Smooth muscle cell (in vitro differentiated cells): Measurements from ENCODE around the gene FOXJ3. TPM values are rescaled to one million over a fixed set of nuclear protein-coding genes. Genes with fewer than 3 reads are reported as not detected.

Experiments used
- DNase-seq: peaks from one replicate; lab custom pipeline; 2025; ENCODE audit not compliant: unreplicated experiment; lab: John Stamatoyannopoulos, UW
- H2AFZ ChIP-seq: fragments of 200-600 bp; sonication (generic); 2 replicates; pipeline ENCODE4 v1.6.0; 2016; ENCODE audit warnings: antibody characterized with exemption, low read depth, mild to moderate bottlenecking
- H3F3A ChIP-seq: fragments of 200-600 bp; sonication (generic); 2 replicates; pipeline ENCODE4 v1.6.0; 2017; ENCODE audit warnings: antibody characterized with exemption, low read depth
- H3K27ac ChIP-seq: fragments of 200-600 bp; sonication (generic); 2 replicates; pipeline ENCODE4 v1.5.1; 2016; ENCODE audit warnings: low read depth, mild to moderate bottlenecking
- H3K27me3 ChIP-seq: fragments of 200-600 bp; sonication (generic); 2 replicates; pipeline ENCODE4 v1.6.1; 2016; ENCODE audit warnings: low read depth, mild to moderate bottlenecking
- H3K36me3 ChIP-seq: fragments of 200-600 bp; sonication (generic); 2 replicates; pipeline ENCODE4 v1.5.1; 2016; ENCODE audit warnings: low read depth
- H3K4me1 ChIP-seq: fragments of 200-600 bp; sonication (generic); 2 replicates; pipeline ENCODE4 v1.5.1; 2016; ENCODE audit warnings: low read depth
- H3K4me2 ChIP-seq: fragments of 200-600 bp; sonication (generic); 2 replicates; pipeline ENCODE4 v1.6.0; 2016; ENCODE audit warnings: mild to moderate bottlenecking
- H3K4me3 ChIP-seq: fragments of 200-600 bp; sonication (generic); 2 replicates; pipeline ENCODE4 v1.5.1; 2016; ENCODE audit warnings: mild to moderate bottlenecking
- H3K79me2 ChIP-seq: fragments of 200-600 bp; sonication (generic); 2 replicates; pipeline ENCODE4 v1.6.0; 2016; ENCODE audit warnings: low read depth, mild to moderate bottlenecking
- H3K9ac ChIP-seq: fragments of 200-600 bp; sonication (generic); 2 replicates; pipeline ENCODE4 v1.6.0; 2016; ENCODE audit warnings: low read depth
- H3K9me3 ChIP-seq: fragments of 200-600 bp; sonication (generic); replicated peaks from 2 replicates; pipeline ENCODE4 v1.5.1; 2016; ENCODE audit warnings: low read depth
- H4K20me1 ChIP-seq: fragments of 200-600 bp; sonication (generic); 2 replicates; pipeline ENCODE4 v1.6.0; 2016; ENCODE audit warnings: low read depth
- WGBS: methylation state at CpG from one replicate; pipeline ENCODE4 v1.1.7; 2016; ENCODE audit warnings: low lambda C conversion rate; 5-methylcytosine and 5-hydroxymethylcytosine counted together
- polyA plus RNA-seq: library from polyadenylated mRNA; unstranded; fragments of >200 nt; fragmentation: Nextera tagmentation; extraction: Ambion mirVana; gene quantifications from 2 replicates; pipeline ENCODE4 v1.2.1, GENCODE V29; 2016
- total RNA-seq: library from RNA; depleted of rRNA; stranded (reverse); fragments of >200 nt; gene quantifications from 2 replicates; pipeline ENCODE4 v1.2.3, GENCODE V29; 2014
- TF ChIP-seq, protein P1 (sequence below): fragments of 200-600 bp; sonication (generic); IDR thresholded peaks from 2 replicates; pipeline ENCODE4 v1.5.1; 2017; ENCODE audit warnings: borderline replicate concordance, mild to moderate bottlenecking, antibody characterized with exemption; ENCODE audit not compliant: insufficient read depth, poor library complexity, severe bottlenecking

The FOXJ3 gene
- total and polyA plus RNA-seq, 2 experiments from 2014 or later: 19.3 to 40.9 TPM

DNA sequence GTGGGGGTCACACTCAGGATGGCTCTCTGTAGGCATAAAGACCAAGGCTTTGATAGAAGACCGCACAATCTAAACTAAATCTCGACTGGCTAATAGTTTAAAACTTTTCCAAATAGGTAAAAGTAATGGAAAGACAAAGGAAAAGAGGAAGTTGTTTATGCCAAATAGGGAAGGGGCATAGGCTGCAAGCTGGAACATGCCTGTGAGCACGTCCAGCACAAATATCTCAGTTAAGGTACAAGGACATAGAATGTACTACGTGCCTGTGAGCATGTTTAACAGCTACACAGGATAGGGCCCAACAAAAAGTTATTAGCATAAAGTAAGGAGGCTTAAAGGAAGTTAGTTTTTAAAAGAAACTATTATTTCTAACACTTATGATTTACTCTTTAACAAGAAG, 142.9 kb downstream of the FOXJ3 start:
- Histone ChIP-seq H3K4me2 (no peak overlapping the region), H2AFZ (no peak overlapping the region), H3K4me3 (no peak overlapping the region), H3K27ac (peak overlapping the region; percentile 66), H3K9me3 (no peaks in the 10 kb centered on the region), H3F3A (no peaks in the 10 kb centered on the region), H3K36me3 (peaks cover 4% of the 10 kb centered on the region), H3K4me1 (no peaks in the 10 kb centered on the region), H4K20me1 (peaks cover 4% of the 10 kb centered on the region), H3K27me3 (no peaks in the 10 kb centered on the region), H3K9ac (no peak overlapping the region), H3K79me2 (peaks cover 4% of the 10 kb centered on the region)
- DNase-seq: no peak
- 79% methylated on average over 4 of the region's 4 CpGs for WGBS
- TF ChIP-seq, protein P1, sequence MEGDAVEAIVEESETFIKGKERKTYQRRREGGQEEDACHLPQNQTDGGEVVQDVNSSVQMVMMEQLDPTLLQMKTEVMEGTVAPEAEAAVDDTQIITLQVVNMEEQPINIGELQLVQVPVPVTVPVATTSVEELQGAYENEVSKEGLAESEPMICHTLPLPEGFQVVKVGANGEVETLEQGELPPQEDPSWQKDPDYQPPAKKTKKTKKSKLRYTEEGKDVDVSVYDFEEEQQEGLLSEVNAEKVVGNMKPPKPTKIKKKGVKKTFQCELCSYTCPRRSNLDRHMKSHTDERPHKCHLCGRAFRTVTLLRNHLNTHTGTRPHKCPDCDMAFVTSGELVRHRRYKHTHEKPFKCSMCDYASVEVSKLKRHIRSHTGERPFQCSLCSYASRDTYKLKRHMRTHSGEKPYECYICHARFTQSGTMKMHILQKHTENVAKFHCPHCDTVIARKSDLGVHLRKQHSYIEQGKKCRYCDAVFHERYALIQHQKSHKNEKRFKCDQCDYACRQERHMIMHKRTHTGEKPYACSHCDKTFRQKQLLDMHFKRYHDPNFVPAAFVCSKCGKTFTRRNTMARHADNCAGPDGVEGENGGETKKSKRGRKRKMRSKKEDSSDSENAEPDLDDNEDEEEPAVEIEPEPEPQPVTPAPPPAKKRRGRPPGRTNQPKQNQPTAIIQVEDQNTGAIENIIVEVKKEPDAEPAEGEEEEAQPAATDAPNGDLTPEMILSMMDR: no peak

DNA sequence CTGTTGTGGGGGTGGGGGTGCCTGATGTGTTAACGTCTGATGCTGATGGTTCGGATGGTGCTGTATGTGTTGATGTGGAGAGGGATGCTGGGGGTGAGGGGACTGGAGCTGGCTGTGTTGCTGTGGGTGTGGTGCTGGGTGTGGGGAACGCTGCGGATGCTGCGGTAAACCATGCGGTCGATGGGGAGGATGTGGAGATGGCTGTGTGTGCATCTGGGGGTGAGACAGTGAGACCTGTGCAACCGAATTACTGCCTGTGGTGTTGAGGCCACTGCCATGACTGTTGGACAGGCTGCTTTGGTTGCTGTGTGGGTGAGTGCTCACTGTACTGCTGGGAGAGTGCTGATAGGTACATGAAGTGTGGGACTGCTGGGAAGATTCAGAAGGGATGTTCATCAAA, 143.7 kb downstream of the FOXJ3 start:
- H4K20me1 ChIP-seq: peaks cover 3% of the 10 kb centered on the region
- peaks cover 4% of the 10 kb centered on the region for H3K36me3 ChIP-seq
- DNase-seq: no peak
- no peaks in the 10 kb centered on the region for H3K27me3 ChIP-seq
- peaks cover 4% of the 10 kb centered on the region for H3K79me2 ChIP-seq
- peak overlapping the region; percentile 66 for H3K27ac ChIP-seq
- TF ChIP-seq, protein P1: no peak
- H3K9ac ChIP-seq: no peak overlapping the region
- no peaks in the 10 kb centered on the region for H3F3A ChIP-seq
- no peaks in the 10 kb centered on the region for H3K4me1 ChIP-seq
- 95% methylated on average over 8 of the region's 8 CpGs for WGBS
- H3K4me3 ChIP-seq: no peak overlapping the region
- no peak overlapping the region for H2AFZ ChIP-seq
- H3K4me2 ChIP-seq: no peak overlapping the region
- H3K9me3 ChIP-seq: no peaks in the 10 kb centered on the region

DNA sequence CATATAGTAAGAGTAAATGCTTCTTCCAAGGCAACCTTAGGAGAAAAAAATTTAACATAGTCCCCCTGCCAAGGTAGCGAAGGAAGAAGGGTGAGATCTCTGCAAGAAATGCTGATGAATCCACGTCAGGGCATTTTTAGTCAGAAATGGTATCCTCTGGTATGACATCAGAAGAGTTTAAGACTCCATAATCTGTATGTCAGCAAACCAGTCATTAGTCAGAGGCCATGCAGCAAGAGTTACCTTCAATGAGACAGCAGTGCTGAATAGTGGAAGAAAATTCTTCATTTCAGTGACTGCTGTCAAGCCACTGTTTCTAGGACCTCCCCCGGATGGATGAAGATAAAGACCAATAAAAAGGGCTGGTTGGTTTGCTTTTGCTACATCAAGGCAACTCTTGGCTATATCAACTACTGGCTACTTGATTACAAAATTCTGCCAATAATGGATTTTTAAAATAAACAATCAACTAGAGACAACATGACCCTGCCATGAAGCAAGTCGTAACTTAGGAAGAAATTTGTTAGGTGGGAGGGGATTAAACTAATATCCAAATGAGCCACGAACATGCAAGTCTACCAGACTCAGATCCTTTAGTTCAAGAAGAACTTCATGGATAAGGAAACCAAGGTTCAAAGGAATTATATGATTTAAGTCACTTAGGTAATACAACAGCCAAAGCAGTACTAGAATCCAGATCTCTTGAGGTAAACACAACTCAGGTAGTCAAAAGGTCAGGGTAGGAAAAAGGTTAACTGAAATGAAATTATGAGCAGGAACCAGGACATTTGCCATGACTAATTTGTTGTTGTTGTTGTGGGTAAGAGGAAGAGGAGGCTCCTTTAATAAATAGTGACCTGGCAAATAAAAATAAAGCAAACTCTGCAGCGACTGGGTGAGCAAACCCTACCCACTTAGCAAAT, 144.8 kb downstream of the FOXJ3 start:
- Histone ChIP-seq H3K36me3 (peaks cover 4% of the 10 kb centered on the region), H3K9ac (no peak overlapping the region), H3K9me3 (no peaks in the 10 kb centered on the region), H3K79me2 (peaks cover 4% of the 10 kb centered on the region), H4K20me1 (peaks cover 3% of the 10 kb centered on the region), H3K4me1 (no peaks in the 10 kb centered on the region), H3K27ac (peak overlapping the region; percentile 55), H3F3A (no peaks in the 10 kb centered on the region), H3K4me2 (no peak overlapping the region), H3K27me3 (no peaks in the 10 kb centered on the region), H2AFZ (no peak overlapping the region), H3K4me3 (no peak overlapping the region)
- DNase-seq: no peak
- TF ChIP-seq, protein P1: no peak
- WGBS: 80% methylated on average over 6 of the region's 6 CpGs
